Mucosa of rectum (tissue), 2 donors: ENCODE results near the gene POLR3H.

Source experiments
- H3K27ac ChIP-seq, 2 donors: one replicate each; pipeline ENCODE4 v1.7.0; 2013; ENCODE audit warnings: inconsistent platforms in 2 of 2, low read depth in 2 of 2, low read length in 2 of 2
- H3K27me3 ChIP-seq, 2 donors: one replicate each; pipeline ENCODE4 v1.7.0; 2013; ENCODE audit warnings: low read length in 2 of 2; ENCODE audit not compliant: control insufficient read depth in 2 of 2, insufficient read depth in 2 of 2
- H3K36me3 ChIP-seq, 2 donors: one replicate each; pipeline ENCODE4 v1.7.0; 2013; ENCODE audit warnings: low read length in 2 of 2; ENCODE audit not compliant: control insufficient read depth in 2 of 2, insufficient read depth in 2 of 2
- H3K4me1 ChIP-seq, 2 donors: one replicate each; pipeline ENCODE4 v1.7.0; 2013; ENCODE audit warnings: low read length in 2 of 2, mild to moderate bottlenecking in 1 of 2; ENCODE audit not compliant: control insufficient read depth in 2 of 2, insufficient read depth in 2 of 2
- H3K4me3 ChIP-seq, 2 donors: one replicate each; pipeline ENCODE4 v1.7.0; 2013; ENCODE audit warnings: low read length in 2 of 2
- H3K9ac ChIP-seq, 2 donors: one replicate each; pipeline ENCODE4 v1.7.0; 2013; ENCODE audit warnings: low read length in 2 of 2, low read depth in 1 of 2, mild to moderate bottlenecking in 1 of 2
- H3K9me3 ChIP-seq, 2 donors: one replicate each; pipeline ENCODE4 v1.7.0; 2013; ENCODE audit warnings: low read length in 2 of 2; ENCODE audit not compliant: control insufficient read depth in 2 of 2
- donor health status: healthy.
- donor health status: Normal muscosa, but diverticular disease.

POLR3H gene

DNA sequence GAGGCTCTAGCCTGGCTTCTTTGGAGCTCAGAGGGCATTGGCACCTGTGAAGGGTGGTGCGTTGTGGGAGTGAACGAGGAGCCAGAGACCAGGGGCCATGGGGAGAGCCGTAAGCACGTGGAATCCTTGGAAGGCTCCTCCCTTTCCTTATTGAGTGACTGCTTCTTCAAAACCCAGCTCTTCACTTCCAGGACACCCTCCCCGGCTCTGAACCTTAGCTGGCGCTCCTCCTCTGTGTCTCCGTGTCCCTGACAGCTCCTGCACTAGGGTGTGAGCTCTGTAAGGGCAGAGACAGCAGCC is 26.3 kb downstream of the POLR3H start:
- H3K9me3 ChIP-seq: no peaks in the 10 kb centered on the region
- H3K27ac ChIP-seq: no peak overlapping the region
- no peak overlapping the region for H3K9ac ChIP-seq
- H3K36me3 ChIP-seq: peaks cover 69 to 71% of the 10 kb centered on the region in 2 donors
- H3K4me1 ChIP-seq: no peaks in the 10 kb centered on the region
- no peak overlapping the region for H3K4me3 ChIP-seq
- H3K27me3 ChIP-seq: no peaks in the 10 kb centered on the region

DNA sequence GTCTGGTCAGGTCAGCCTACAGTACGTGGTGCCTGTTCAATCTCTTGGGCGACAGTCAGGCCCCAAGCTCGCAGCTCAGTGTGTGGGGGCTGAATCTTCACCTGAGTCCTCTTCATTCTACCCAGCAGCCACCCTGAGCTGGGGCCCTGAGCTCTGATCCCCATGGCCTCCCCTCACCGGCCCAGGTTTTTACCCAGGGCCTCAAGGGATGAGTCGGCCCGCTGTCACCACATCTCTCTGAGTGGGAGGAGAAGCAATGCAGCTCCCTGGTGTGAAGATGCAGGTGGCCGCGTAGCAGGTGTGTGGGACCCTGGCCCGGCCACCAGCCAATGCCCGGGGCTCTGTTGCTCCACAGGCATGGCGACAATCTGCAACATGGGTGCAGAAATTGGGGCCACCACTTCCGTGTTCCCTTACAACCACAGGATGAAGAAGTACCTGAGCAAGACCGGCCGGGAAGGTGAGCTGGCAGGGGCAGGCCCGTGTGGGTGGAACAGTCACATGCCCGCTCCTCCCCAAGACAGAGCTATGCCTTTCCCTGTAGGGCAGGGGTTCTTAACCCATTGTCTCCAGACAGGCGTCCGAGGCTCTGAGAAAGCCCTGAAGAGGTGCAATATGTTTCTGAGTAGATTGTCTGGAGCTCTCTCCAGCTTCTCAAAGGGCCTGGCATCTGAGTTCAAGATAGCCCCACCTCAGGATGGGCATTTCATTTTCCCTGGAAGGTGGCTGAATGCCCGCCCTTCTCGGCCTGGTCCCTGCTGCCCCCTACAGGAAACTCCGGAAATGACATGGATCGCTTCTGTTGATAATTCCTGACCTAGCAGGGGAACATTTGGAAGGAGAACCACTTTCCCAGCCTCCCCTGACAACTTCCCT is 26.9 kb downstream of the POLR3H start:
- Histone ChIP-seq H3K4me3 (no peak overlapping the region), H3K27ac (no peak overlapping the region), H3K36me3 (peaks cover 71% of the 10 kb centered on the region in 2 donors), H3K4me1 (no peaks in the 10 kb centered on the region), H3K9me3 (no peaks in the 10 kb centered on the region), H3K9ac (no peak overlapping the region), H3K27me3 (no peaks in the 10 kb centered on the region)

DNA sequence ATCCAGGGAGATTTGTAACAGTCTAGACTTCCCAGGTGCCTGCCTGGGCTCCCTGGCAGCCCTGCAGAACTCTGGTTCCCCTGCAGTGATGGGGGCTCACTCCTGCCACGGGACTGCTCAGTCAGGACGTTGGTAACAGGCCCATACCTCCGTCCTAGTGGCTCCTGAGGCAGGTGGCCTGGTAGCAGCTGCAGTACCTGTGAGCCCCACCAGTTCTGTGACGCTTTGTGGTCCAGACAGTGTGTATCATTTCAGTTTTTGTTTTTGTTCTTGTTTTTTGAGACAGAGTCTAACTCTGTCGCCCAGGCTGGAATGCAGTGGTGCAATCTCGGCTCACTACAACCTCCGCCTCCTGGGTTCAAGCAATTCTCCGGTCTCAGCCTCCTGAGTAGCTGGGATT is 27.8 kb downstream of the POLR3H start:
- H3K27ac ChIP-seq: no peak overlapping the region
- no peak overlapping the region for H3K9ac ChIP-seq
- H3K27me3 ChIP-seq: no peaks in the 10 kb centered on the region
- H3K4me1 ChIP-seq: no peaks in the 10 kb centered on the region
- peaks cover 75 to 79% of the 10 kb centered on the region in 2 donors for H3K36me3 ChIP-seq
- no peaks in the 10 kb centered on the region for H3K9me3 ChIP-seq
- no peak overlapping the region for H3K4me3 ChIP-seq

DNA sequence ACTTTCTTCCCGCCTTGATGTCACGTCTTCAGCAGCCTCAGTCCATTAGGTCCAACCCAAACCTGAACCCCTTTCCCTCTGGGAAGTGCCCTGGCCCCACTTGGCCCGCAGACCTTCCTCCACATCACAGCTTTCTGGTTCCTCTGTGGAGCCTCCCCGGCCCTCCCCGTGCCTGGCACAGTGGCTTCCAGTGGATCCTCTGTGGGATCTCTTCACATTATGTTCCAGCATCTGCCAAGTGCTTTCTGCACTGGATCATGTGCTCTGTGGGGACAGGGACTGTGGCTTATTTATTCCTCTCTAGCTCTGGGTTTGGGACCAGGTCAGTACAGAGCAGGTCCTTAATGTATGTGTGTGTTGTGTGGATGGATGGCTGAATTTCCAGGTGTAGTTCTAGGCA is 30.9 kb downstream of the POLR3H start:
- H3K27me3 ChIP-seq: no peaks in the 10 kb centered on the region
- H3K36me3 ChIP-seq: peaks cover 81 to 86% of the 10 kb centered on the region in 2 donors
- no peak overlapping the region for H3K4me3 ChIP-seq
- no peak overlapping the region for H3K27ac ChIP-seq
- H3K9ac ChIP-seq: no peak overlapping the region
- no peaks in the 10 kb centered on the region for H3K4me1 ChIP-seq
- no peaks in the 10 kb centered on the region for H3K9me3 ChIP-seq

DNA sequence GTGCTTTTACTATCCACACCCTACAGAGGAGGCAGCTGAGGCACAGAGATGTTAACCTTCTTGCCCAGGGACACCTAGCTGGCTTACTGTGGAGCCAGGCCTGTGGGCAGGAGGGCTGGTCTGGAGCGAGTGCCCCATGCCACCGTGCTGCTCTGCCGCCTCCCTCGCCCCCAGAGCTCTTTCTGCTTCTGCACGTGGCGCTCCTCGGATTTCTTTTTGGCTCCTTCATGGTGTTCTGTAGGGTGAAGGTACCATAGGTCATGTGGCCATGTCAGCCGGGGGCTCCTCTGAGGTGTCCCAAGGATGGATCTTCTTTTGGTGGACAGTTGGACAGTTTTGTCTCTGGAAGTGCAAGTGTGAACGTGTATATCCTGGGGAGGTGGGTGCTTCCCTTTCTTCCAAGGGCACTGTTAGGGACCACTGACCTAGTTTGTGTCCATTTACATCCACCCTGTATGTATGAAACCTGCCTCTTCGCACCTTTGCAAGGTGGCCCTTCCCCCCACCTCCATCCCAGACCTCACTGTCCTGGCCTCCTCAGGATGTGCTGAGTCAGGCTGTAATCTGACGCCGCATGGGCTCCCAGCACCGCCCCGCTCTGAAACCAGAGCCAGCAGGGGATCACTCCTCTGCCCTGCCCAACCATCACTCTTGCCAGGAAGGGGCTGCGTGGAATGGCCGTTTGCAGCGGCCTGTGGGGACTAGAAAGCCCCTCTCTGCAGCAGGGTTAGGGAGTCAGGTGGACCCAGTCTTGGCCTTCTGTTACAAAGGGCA is 31.7 kb downstream of the POLR3H start:
- Histone ChIP-seq H3K9ac (no peak overlapping the region), H3K27ac (no peak overlapping the region), H3K4me1 (no peaks in the 10 kb centered on the region), H3K27me3 (no peaks in the 10 kb centered on the region), H3K9me3 (no peaks in the 10 kb centered on the region), H3K4me3 (no peak overlapping the region), H3K36me3 (peaks cover 83 to 87% of the 10 kb centered on the region in 2 donors)

DNA sequence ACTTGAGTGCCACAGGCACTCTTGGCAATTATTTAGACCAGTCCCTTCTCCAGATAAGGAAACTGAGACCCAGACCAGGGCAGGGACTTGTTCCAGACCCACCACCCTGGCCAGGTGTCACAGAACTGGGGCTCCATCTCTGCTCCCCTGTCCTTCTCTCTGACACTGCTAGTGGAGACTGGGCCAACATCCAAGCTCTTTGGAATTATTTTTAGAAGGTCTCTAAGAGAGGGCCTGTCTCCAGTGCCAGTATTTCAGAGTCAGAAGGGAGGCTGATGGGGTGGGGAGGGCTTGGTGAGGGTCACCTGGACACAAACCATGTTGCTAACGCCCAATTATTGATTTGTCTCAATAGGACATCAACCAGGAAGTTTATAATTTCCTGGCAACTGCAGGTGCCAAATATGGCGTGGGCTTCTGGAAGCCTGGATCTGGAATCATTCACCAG is 32.7 kb downstream of the POLR3H start:
- H3K9me3 ChIP-seq: no peaks in the 10 kb centered on the region
- H3K36me3 ChIP-seq: peaks cover 81 to 86% of the 10 kb centered on the region in 2 donors
- no peaks in the 10 kb centered on the region for H3K4me1 ChIP-seq
- H3K27ac ChIP-seq: no peak overlapping the region
- no peaks in the 10 kb centered on the region for H3K27me3 ChIP-seq
- no peak overlapping the region for H3K4me3 ChIP-seq
- no peak overlapping the region for H3K9ac ChIP-seq

DNA sequence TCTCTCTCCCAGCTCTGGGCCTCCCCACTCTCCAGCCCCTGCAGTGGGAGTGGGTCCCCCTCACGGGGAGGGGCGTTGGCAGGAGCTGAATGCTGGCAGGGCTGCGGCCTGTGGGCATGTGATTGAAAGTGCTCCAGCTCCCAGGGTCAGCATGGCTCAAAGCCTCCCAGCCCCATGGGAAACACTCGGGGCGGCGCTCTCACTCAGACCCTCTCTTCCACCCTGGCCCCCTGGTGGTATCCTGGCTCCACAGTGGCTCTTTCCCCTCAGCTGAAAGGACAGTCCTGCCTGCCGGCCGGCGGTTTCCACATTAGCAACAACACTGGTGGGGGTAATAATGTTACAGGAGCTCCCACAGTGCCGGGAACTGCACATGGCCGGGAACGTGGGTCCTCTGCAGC is 35.5 kb downstream of the POLR3H start:
- Histone ChIP-seq H3K4me3 (no peak overlapping the region), H3K27ac (no peak overlapping the region)

DNA sequence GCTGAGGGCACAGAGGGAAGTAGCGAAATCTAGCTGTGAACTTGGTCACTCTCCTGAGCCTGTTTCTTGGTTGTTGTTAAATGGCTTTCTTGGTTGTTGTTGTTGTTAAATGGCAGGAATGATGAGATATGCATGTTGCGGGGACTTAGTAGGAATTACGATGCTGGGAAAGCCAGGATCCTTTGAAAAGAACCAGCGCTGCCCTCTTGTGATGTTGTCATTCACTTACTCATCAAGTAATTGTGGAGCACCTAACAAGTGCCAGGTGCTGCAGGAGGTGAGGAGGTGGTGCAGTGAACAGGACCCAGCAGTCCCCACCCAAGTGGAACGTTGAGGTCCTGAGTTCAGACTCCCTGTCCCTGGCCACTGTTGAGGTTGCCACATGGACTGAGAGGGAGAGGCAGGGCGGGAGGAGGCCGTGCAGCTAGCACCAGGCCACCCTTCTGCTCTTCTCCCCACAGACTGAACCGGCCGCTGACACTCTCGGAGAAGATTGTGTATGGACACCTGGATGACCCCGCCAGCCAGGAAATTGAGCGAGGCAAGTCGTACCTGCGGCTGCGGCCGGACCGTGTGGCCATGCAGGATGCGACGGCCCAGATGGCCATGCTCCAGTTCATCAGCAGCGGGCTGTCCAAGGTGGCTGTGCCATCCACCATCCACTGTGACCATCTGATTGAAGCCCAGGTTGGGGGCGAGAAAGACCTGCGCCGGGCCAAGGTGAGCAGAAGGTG is 36.8 kb downstream of the POLR3H start:
- H3K27ac ChIP-seq: no peak overlapping the region
- H3K4me1 ChIP-seq: no peaks in the 10 kb centered on the region
- no peak overlapping the region for H3K4me3 ChIP-seq
- no peaks in the 10 kb centered on the region for H3K9me3 ChIP-seq
- H3K9ac ChIP-seq: no peak overlapping the region
- H3K27me3 ChIP-seq: no peaks in the 10 kb centered on the region
- peaks cover 44 to 62% of the 10 kb centered on the region in 2 donors for H3K36me3 ChIP-seq

More for the DNA sequence above, 35.5 kb downstream of the POLR3H start:
- Histone ChIP-seq H3K36me3 (peaks cover 57 to 71% of the 10 kb centered on the region in 2 donors), H3K4me1 (no peaks in the 10 kb centered on the region), H3K9me3 (no peaks in the 10 kb centered on the region), H3K9ac (no peak overlapping the region), H3K27me3 (no peaks in the 10 kb centered on the region)

DNA sequence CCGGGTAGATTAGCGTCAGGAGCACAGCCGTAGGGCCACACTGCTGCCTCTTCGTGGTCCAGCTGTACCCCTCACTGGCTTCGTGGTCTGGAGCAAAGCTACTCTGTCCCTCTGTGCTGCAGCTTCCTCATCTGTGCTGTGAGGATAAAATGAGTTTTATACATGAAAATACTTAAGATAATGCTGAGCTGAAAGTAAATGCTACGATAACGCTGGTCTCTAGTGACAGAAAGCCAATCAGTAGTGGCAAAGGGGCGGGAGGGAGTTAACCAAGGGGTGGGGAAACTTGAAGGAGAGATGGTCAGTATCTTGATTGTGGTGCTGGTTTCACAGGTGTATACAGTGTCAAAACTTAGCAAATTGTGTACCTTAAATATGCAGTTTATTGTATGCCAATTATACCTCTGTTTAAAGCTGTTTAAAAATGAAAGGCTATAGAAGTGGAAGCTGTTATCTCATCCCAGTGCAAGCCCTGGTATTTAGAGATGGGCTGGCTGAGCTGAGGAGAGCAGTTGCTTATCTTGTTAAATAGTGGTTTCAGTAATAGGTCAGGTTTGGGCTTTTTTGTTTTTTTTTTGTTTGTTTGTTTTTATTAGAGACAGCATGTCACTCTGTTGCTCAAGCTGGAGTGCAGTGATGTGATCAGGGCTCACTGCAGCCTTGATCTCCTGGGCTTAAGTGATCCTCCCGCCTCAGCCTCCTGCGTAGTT is 38.6 kb downstream of the POLR3H start:
- Histone ChIP-seq H3K36me3 (peaks cover 47 to 65% of the 10 kb centered on the region in 2 donors), H3K4me1 (no peaks in the 10 kb centered on the region), H3K4me3 (no peak overlapping the region), H3K27me3 (no peaks in the 10 kb centered on the region), H3K27ac (no peak overlapping the region), H3K9ac (no peak overlapping the region), H3K9me3 (no peaks in the 10 kb centered on the region)
